ENCODE measurements around the gene VPS26C. TPM values are rescaled to one million over a fixed set of nuclear protein-coding genes. Genes with fewer than 3 reads are reported as not detected.

Gene VPS26C
- total and polyA plus RNA-seq, 10 donors = 17.0 to 76.9 (median 50.6) TPM

- peaks cover 9 to 79% (median 50%) of the 10 kb centered on the region in 6 donors for H3K4me1 ChIP-seq
- H3K27ac ChIP-seq = peak overlapping the region in 1 of 8 donors; percentile 18
- H3K9me3 ChIP-seq = no peaks in the 10 kb centered on the region
- no peak overlapping the region for H3K4me3 ChIP-seq
- H3K27me3 ChIP-seq (replicated peaks in 1 of 7) = no peaks in the 10 kb centered on the region
- intact Hi-C loops (cut with DNase I; ENCODE audit: low total_unique reads) = loop anchor here (10.0 kb wide), 1 partner anchor 301 kb away; no protein-coding TSS in a partner anchor
- 86 to 93% (median 91%) methylated on average over 6 of the region's 6 CpGs for WGBS, 5 donors
- no peak for DNase-seq
- TF ChIP-seq POLR2A (IDR thresholded peaks at IDR 0.05) (no peak), CTCF (IDR thresholded peaks at IDR 0.05 in 8 of 11, conservative IDR thresholded peaks at IDR 0.05 in 3 of 11) (no peak), POLR2AphosphoS5 (IDR thresholded peaks at IDR 0.05) (no peak)
- H3K36me3 ChIP-seq = peaks cover 0 to 17% (median 0%) of the 10 kb centered on the region in 6 donors
Measured at GRCh38 chr21:37263827-37264600, 3.1 kb downstream of the VPS26C start.

- 86 to 92% (median 89%) methylated on average over 5 of the region's 5 CpGs for WGBS, 5 donors
- Histone ChIP-seq H3K36me3 (peaks cover 0 to 17% (median 0%) of the 10 kb centered on the region in 6 donors), H3K27me3 (replicated peaks in 1 of 7) (no peaks in the 10 kb centered on the region), H3K4me1 (peaks cover 10 to 85% (median 45%) of the 10 kb centered on the region in 6 donors), H3K27ac (peak overlapping the region in 2 of 8 donors; percentile 86 to 87), H3K4me3 (no peak overlapping the region), H3K9me3 (no peaks in the 10 kb centered on the region)
- no peak for DNase-seq
- no peak for TF ChIP-seq POLR2A (IDR thresholded peaks at IDR 0.05)
- no peak for TF ChIP-seq CTCF (IDR thresholded peaks at IDR 0.05 in 8 of 11, conservative IDR thresholded peaks at IDR 0.05 in 3 of 11)
- TF ChIP-seq POLR2AphosphoS5 (IDR thresholded peaks at IDR 0.05) = no peak
- intact Hi-C loops (cut with DNase I; ENCODE audit: low total_unique reads) = no loop called here
Measured at GRCh38 chr21:37259426-37259825, 7.7 kb downstream of the VPS26C start.

- no peaks in the 10 kb centered on the region for H3K9me3 ChIP-seq
- intact Hi-C loops (cut with DNase I; ENCODE audit: low total_unique reads) = no loop called here
- peaks cover 10 to 84% (median 34%) of the 10 kb centered on the region in 6 donors for H3K4me1 ChIP-seq
- TF ChIP-seq POLR2AphosphoS5 (IDR thresholded peaks at IDR 0.05) (peak; percentile 58 to 80 (median 67)), POLR2A (IDR thresholded peaks at IDR 0.05) (no peak)
- peak overlapping the region; percentile 67 to 91 (median 86) for H3K27ac ChIP-seq
- no peaks in the 10 kb centered on the region for H3K27me3 ChIP-seq (replicated peaks in 1 of 7)
- H3K4me3 ChIP-seq = peak overlapping the region; percentile 50 to 81 (median 60)
- 6 to 13% (median 9%) methylated on average over 42 to 55 of the region's 55 CpGs for WGBS, 5 donors
- peak; percentile 88 for DNase-seq
- peaks cover 0 to 17% (median 0%) of the 10 kb centered on the region in 6 donors for H3K36me3 ChIP-seq
Measured at GRCh38 chr21:37257967-37258877, 8.9 kb downstream of the VPS26C start.

- TF ChIP-seq CTCF (IDR thresholded peaks at IDR 0.05 in 8 of 11, conservative IDR thresholded peaks at IDR 0.05 in 3 of 11) = no peak
- TF ChIP-seq POLR2AphosphoS5 (IDR thresholded peaks at IDR 0.05) = peak in 1 of 3 donors; percentile 20
- intact Hi-C loops (cut with DNase I; ENCODE audit: low total_unique reads) = no loop called here
- H3K27me3 ChIP-seq (replicated peaks in 1 of 7) = no peaks in the 10 kb centered on the region
- WGBS, 5 donors = 1 to 10% (median 3%) methylated on average over 22 of the region's 22 CpGs
- peaks cover 0 to 17% (median 0%) of the 10 kb centered on the region in 6 donors for H3K36me3 ChIP-seq
- peak overlapping the region; percentile 67 to 91 (median 86) for H3K27ac ChIP-seq
- H3K4me1 ChIP-seq = peaks cover 10 to 77% (median 30%) of the 10 kb centered on the region in 6 donors
- peak; percentile 84 for DNase-seq
- peak overlapping the region; percentile 50 to 81 (median 60) for H3K4me3 ChIP-seq
- H3K9me3 ChIP-seq = no peaks in the 10 kb centered on the region
Measured at GRCh38 chr21:37257511-37257966, 9.6 kb downstream of the VPS26C start.
